Hepatocyte (in vitro differentiated cells): ENCODE data around the gene CCDC197. TPM values are rescaled to one million over a fixed set of nuclear protein-coding genes. Genes with fewer than 3 reads are reported as not detected.
A peak's percentile ranks its signal among the peaks of the same experiment; 100 is the strongest.

Source experiments
- DNase-seq: peaks from one replicate; pipeline ENCODE4 v3.0.0-alpha.2; 2016; ENCODE audit warnings: low spot score
- H2AFZ ChIP-seq: fragments of 200-600 bp; sonication (generic); 2 replicates; pipeline ENCODE4 v1.6.0; 2016; ENCODE audit warnings: antibody characterized with exemption, mild to moderate bottlenecking
- H3K27ac ChIP-seq: fragments of 200-600 bp; sonication (generic); 2 replicates; pipeline ENCODE4 v1.5.1; 2016; ENCODE audit warnings: mild to moderate bottlenecking
- H3K27me3 ChIP-seq: fragments of 200-600 bp; sonication (generic); 2 replicates; pipeline ENCODE4 v1.6.1; 2016
- H3K36me3 ChIP-seq: fragments of 200-600 bp; sonication (generic); replicated peaks from 2 replicates; pipeline ENCODE4 v1.5.1; 2016; ENCODE audit warnings: low read depth; ENCODE audit not compliant: insufficient read depth
- H3K4me1 ChIP-seq: fragments of 200-600 bp; sonication (generic); 2 replicates; pipeline ENCODE4 v1.5.1; 2016; ENCODE audit warnings: mild to moderate bottlenecking, moderate library complexity; ENCODE audit not compliant: insufficient read depth
- H3K4me2 ChIP-seq: fragments of 200-600 bp; sonication (generic); 2 replicates; pipeline ENCODE4 v1.6.0; 2016
- H3K4me3 ChIP-seq: fragments of 200-600 bp; sonication (generic); 2 replicates; pipeline ENCODE4 v1.5.1; 2016; ENCODE audit warnings: mild to moderate bottlenecking
- H3K79me2 ChIP-seq: fragments of 200-600 bp; sonication (generic); 2 replicates; pipeline ENCODE4 v1.6.0; 2017; ENCODE audit warnings: mild to moderate bottlenecking
- H3K9me2 ChIP-seq: fragments of 200-600 bp; sonication (generic); replicated peaks from 2 replicates; pipeline ENCODE4 v1.6.0; 2017; ENCODE audit warnings: mild to moderate bottlenecking; ENCODE audit not compliant: insufficient read depth
- H3K9me3 ChIP-seq: fragments of 200-600 bp; sonication (generic); 2 replicates; pipeline ENCODE4 v1.5.1; 2016; ENCODE audit warnings: low read depth, mild to moderate bottlenecking
- H4K20me1 ChIP-seq: fragments of 200-600 bp; sonication (generic); 2 replicates; pipeline ENCODE4 v1.6.0; 2016; ENCODE audit warnings: mild to moderate bottlenecking; ENCODE audit not compliant: insufficient read depth, poor library complexity, severe bottlenecking
- EZH2 ChIP-seq: fragments of 200-600 bp; sonication (generic); IDR thresholded peaks from 2 replicates; pipeline ENCODE4 v1.6.1; 2016; ENCODE audit warnings: antibody characterized with exemption, mild to moderate bottlenecking, borderline replicate concordance
- EZH2phosphoT487 ChIP-seq: fragments of 200-600 bp; sonication (generic); IDR thresholded peaks from one replicate; pipeline ENCODE4 v1.6.1; 2018; ENCODE audit warnings: antibody characterized with exemption, mild to moderate bottlenecking, low read depth, moderate library complexity; ENCODE audit not compliant: unreplicated experiment, severe bottlenecking
- WGBS: methylation state at CpG from one replicate; pipeline ENCODE4 v1.1.6; 2016; ENCODE audit warnings: low lambda C conversion rate; ENCODE audit errors: missing lambda C conversion rate; 5-methylcytosine and 5-hydroxymethylcytosine counted together
- polyA plus RNA-seq: library from polyadenylated mRNA; unstranded; fragments of >200 nt; fragmentation: Nextera tagmentation; extraction: Ambion mirVana; gene quantifications from 2 replicates; pipeline ENCODE4 v1.2.1, GENCODE V29; 2016
- total RNA-seq: library from RNA; depleted of rRNA; stranded (reverse); fragments of >200 nt; gene quantifications from 2 replicates; pipeline ENCODE4 v1.2.3, GENCODE V29; 2014
- TF ChIP-seq, protein P1 (sequence below): fragments of 200-600 bp; sonication (generic); IDR thresholded peaks from 2 replicates; pipeline ENCODE4 v1.5.1; 2016; ENCODE audit warnings: antibody characterized with exemption, mild to moderate bottlenecking; ENCODE audit not compliant: poor library complexity

CCDC197 gene
- total and polyA plus RNA-seq, 2 experiments from 2014 or later = not detected

DNA sequence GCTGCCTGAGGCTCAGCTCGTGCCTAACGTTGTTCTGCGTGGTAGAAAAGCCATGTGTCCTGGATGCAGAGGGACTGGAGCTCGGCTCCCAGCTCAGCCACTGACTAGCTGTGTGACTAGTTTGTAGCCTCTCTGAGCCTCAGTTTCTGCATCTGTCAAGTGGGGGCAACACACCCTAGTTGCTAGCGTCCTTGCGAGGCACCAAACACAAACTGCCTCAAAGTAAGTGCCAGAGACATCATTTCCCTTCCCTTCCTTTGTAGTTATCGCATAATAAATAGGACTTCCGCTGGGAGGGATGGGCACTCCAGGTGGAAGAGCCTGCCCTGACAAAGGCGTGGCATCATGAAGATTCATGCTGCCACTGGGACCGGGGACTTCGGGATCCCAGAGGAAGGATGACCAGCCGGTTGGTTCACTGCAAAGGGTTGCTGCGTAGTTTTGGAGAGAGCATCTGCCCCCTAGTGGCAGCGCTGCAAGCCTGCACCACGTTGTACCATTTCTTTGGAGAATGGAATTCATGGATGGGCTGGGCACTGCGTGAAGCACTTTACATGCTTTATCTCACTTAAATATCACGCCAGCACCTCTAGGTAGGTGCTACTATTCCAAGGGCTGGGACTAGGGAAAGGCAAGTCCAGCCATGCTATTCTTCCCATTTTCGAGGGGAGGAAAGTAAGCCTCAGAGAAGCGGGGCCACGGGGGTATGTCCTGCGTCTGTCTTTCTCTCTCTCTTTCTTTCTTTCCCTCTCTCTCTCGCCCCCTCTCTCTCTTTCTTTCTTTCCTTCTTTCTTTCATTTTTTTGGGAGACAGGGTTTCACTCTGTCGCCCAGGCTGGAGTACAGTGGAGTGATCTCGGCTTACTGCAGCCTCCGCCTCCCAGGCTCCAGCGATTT lies 4.6 kb downstream of the CCDC197 start:
- WGBS = 52% methylated on average over 25 of the region's 26 CpGs
- Histone ChIP-seq H3K4me1 (peaks cover 7% of the 10 kb centered on the region), H2AFZ (no peak overlapping the region), H3K36me3 (no peaks in the 10 kb centered on the region), H3K27me3 (no peaks in the 10 kb centered on the region), H3K4me2 (peak overlapping the region; percentile 7), H3K4me3 (no peak overlapping the region), H3K27ac (no peak overlapping the region), H3K79me2 (no peaks in the 10 kb centered on the region), H4K20me1 (no peaks in the 10 kb centered on the region), H3K9me3 (no peaks in the 10 kb centered on the region), H3K9me2 (no peaks in the 10 kb centered on the region)
- DNase-seq = peak; percentile 84
- no peak for TF ChIP-seq EZH2
- TF ChIP-seq, protein P1, sequence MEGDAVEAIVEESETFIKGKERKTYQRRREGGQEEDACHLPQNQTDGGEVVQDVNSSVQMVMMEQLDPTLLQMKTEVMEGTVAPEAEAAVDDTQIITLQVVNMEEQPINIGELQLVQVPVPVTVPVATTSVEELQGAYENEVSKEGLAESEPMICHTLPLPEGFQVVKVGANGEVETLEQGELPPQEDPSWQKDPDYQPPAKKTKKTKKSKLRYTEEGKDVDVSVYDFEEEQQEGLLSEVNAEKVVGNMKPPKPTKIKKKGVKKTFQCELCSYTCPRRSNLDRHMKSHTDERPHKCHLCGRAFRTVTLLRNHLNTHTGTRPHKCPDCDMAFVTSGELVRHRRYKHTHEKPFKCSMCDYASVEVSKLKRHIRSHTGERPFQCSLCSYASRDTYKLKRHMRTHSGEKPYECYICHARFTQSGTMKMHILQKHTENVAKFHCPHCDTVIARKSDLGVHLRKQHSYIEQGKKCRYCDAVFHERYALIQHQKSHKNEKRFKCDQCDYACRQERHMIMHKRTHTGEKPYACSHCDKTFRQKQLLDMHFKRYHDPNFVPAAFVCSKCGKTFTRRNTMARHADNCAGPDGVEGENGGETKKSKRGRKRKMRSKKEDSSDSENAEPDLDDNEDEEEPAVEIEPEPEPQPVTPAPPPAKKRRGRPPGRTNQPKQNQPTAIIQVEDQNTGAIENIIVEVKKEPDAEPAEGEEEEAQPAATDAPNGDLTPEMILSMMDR = peak; percentile 98

DNA sequence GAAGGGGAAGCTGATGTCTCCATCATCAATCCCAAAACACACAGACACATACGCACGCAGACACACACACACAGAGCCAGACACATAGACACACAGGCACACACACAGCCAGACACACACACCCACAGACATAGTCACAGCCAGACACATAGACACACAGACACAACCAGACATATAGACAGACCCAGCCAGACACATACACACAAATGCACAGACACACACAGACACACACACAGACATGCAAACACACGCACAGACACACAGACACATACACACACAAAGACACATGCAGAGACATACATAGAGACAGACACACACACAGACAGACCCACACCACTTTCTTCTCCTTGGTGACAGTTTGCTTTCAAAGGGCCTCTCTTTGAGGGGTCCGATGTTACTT lies 6.3 kb downstream of the CCDC197 start:
- Histone ChIP-seq H3K9me3 (no peaks in the 10 kb centered on the region), H3K4me2 (no peak overlapping the region), H3K27ac (no peak overlapping the region), H3K4me1 (peaks cover 2% of the 10 kb centered on the region), H4K20me1 (no peaks in the 10 kb centered on the region), H3K79me2 (no peaks in the 10 kb centered on the region), H3K27me3 (no peaks in the 10 kb centered on the region), H3K36me3 (no peaks in the 10 kb centered on the region), H3K9me2 (no peaks in the 10 kb centered on the region), H3K4me3 (no peak overlapping the region), H2AFZ (no peak overlapping the region)
- no peak for TF ChIP-seq EZH2phosphoT487
- TF ChIP-seq, protein P1 = no peak
- no peak for TF ChIP-seq EZH2
- WGBS = 93% methylated on average over 4 of the region's 4 CpGs
- no peak for DNase-seq

DNA sequence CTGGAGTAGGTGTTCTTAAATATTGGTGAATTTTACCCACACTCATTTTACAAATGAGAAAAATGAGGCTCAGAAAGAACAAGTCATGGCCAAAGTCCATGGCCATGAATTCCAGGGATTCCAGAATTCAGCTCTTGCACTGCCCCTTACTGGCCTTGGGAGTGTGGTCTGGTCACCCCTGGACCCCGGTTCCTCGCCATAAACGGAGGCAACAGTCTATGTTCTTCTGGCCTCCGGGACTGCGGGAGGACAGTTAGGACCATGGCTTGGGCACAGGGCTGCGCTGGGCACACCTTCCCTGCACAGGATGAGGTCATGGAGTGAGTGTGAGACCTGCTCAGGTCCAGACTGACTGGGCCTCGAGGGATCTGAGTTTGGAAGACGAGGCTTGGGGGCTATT lies 6.9 kb downstream of the CCDC197 start:
- Histone ChIP-seq H3K4me2 (no peak overlapping the region), H3K4me1 (no peaks in the 10 kb centered on the region), H2AFZ (no peak overlapping the region), H3K4me3 (no peak overlapping the region), H3K27ac (no peak overlapping the region), H4K20me1 (no peaks in the 10 kb centered on the region), H3K9me3 (no peaks in the 10 kb centered on the region), H3K9me2 (no peaks in the 10 kb centered on the region), H3K36me3 (no peaks in the 10 kb centered on the region), H3K27me3 (no peaks in the 10 kb centered on the region), H3K79me2 (no peaks in the 10 kb centered on the region)
- WGBS = 82% methylated on average over 8 of the region's 8 CpGs
- TF ChIP-seq EZH2 (no peak), EZH2phosphoT487 (no peak)
- TF ChIP-seq, protein P1 = no peak
- DNase-seq = no peak
